OCI-LY7 (cell line): ENCODE results near the gene TSPAN1.

Experiments used
- CTCF ChIP-seq: fragments of 200-600 bp; sonication (generic); conservative IDR thresholded peaks from 2 replicates; pipeline ENCODE4 v1.5.1; 2014; ENCODE audit warnings: mild to moderate bottlenecking, antibody characterized with exemption, low read length, moderate library complexity, mixed read lengths
- EZH2phosphoT487 ChIP-seq: fragments of 200-600 bp; sonication (generic); IDR thresholded peaks from 2 replicates; pipeline ENCODE4 v1.6.1; 2018; ENCODE audit warnings: low read depth, borderline replicate concordance, mild to moderate bottlenecking, mixed run types, antibody characterized with exemption, low read length, moderate library complexity, mixed read lengths

DNA sequence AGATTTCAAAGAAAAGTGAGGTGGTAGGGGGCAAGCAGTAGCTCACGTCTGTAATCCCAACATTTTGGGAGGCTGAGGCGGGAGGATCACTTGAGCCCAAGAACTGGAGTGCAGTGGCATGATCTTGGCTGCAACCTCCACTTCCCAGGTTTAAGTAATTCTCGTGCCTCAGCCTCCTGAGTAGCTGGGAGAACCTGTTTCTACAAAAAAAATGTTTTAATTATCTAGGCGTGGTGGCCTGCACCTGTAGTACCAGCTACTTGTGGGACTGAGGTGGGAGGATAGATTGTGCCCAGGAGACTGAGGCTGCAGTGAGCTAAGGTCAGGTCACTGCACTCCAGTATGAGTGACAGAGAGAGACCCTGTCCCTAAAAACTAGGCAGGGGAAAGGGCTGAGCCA, 2.6 kb upstream of the TSPAN1 start:
- no peak for TF ChIP-seq CTCF
- no peak for TF ChIP-seq EZH2phosphoT487
